Putamen (tissue), 1 donor: ENCODE results near the gene TOPAZ1.

Experiments used
- DNase-seq: peaks from one replicate; pipeline ENCODE4 v3.0.0-alpha.2; 2016; ENCODE audit warnings: low spot score

Gene TOPAZ1

DNA sequence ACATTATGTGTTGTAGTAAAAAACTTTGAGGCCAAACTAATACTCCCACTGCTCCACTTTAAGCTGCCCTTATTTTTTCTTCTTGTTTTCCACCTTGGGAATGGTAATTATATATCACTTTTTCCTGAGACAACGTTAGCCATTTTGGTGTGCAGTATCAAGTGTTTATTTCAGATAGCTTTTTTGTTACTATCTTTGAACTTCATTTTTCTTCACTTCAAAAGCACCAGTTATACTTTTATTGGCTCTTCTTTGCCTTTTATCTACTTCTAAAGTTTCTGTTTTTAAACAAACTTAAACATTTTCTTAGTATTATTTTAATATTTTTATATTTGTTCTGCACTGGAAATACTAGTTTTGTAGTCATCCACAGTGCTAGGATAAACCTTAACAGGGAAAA lies 6.5 kb downstream of the TOPAZ1 start:
- DNase-seq, result no peak

DNA sequence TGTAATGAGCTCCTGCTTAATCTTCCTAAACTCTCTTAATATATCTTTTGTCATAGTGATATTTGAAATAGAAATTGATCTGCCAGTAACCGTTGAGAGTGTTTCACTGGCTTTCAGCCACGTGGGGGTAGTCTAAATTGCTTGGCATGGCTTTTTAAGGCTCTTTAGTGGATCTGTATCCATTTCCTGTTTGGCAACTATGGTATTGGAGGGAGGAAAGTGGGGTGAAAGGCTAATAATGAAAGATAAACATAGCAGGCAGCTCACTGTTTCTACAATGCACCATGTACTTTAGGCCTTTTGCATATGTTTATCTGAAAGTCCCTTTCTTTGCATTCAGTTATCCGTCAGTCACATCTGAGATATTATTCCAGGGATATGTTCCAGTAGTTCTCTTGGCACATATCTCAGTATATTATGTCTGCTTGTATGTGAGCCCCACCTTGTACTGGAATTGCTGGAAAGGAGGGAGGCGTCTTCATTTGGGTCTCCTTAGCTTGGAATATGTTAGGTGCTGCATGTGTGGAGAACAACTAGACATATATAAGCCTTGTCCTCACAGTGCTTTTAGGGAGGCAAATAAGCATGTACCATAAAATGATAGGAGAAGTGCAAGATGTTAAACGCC lies 10.8 kb downstream of the TOPAZ1 start:
- no peak for DNase-seq

DNA sequence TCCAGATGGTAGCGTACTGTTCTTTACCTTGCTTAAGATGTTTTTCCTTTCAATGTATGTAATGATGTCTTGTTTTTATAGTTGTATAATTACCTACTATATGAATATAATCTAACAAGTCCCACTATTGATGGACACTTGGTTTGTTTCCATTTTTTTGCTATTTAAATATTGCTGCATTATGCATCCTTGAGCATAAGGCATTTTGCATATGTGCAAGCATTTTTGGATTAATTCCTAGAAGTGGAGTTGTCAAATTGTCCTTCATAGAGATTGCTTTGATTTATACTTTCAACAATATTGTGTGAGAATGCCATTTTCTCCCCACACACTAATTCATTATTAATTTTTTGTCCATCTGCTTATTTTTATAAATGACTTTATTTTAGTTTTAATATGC lies 17.7 kb downstream of the TOPAZ1 start:
- DNase-seq, result no peak

DNA sequence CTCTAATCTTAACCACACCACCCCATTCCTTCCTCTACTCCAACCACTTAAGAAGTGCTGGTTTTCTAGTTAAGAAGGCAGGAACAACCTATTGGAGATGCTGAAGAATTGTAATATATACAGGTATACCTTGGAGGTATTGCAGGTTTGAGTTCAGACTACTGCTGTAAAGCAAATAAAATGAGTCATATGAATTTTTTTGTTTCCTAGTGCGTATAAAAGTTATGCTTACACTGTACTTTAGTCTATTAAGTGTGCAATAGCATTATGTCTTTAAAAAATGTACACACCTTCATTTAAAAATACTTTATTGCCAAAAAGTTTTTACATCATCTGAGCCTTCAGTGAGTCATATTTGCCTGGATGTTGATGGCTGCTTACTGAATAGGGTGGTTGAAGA lies 22.5 kb downstream of the TOPAZ1 start:
- DNase-seq, result no peak

DNA sequence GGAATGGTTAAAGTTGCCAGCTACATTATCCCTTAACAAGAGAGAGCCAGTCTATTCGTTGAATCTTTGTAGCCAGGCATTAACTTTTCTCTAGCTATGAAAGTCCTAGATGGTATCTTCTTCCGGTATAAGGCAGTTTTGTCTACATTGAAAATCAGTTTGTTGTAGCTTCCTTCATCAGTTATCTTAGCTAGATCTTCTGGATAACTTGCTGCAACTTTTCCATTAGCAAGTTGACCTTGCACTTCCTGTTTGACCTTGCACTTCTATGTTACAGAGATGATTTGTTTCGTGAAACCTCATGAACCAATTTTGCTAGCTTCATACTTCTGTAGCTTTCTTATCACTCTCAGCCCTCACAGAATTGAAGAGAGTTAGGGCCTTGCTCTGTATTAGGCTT lies 24.1 kb downstream of the TOPAZ1 start:
- DNase-seq, result no peak

DNA sequence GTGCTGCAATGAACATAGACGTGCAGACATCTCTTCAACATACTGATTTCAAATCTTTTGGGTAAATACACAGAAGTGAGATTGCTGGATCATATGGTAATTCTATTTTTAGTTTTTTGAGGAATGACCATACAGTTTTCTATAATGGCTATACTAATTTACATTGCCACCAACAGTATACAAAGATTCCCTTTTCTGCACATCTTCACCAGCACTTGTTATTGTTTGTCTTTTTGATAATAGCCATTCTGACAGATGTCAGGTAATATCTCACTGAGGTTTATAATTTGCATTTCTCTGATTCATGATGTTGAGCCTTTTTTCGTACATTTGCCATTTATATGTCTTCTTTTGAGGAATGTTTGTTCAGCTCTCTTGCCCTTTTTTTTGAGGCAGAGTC lies 30.5 kb downstream of the TOPAZ1 start:
- no peak for DNase-seq

DNA sequence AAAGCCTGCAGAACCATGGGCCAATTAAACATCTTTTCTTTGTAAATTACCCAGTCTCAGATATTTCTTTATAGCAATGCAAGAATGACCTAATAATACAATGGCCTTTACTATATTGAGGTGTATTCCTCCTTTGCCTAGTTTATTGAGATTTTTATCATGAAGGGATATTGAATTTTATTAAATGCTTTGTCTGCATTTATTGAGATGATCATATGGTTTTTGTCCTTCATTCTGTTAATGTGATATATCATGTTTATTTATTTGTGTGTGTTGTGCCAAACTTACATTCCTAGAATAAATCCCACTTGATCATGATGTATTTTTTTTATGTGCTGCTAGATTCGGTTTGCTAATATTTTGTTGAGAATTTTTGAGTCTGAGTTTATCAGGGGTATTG lies 36.2 kb downstream of the TOPAZ1 start:
- DNase-seq, result no peak

DNA sequence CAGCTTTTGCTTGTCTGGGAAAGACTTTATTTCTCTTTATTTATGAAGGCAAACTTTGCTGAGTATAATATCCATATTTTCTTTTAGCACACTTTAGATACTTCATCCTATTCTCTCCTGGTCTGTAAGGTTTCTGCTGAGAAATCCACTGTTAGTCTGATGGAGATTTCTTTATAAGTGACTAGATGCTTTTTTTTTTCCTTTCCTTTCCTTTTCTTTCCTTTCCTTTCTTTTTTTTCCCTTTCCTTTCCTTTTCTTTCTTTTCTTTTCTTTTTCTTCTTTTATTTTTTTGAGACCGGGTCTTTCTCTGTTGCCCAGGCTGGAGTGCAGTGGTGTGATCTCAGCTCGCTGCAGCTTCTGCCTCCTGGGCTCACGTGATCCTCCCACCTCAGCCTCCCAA lies 38.4 kb downstream of the TOPAZ1 start:
- no peak for DNase-seq

DNA sequence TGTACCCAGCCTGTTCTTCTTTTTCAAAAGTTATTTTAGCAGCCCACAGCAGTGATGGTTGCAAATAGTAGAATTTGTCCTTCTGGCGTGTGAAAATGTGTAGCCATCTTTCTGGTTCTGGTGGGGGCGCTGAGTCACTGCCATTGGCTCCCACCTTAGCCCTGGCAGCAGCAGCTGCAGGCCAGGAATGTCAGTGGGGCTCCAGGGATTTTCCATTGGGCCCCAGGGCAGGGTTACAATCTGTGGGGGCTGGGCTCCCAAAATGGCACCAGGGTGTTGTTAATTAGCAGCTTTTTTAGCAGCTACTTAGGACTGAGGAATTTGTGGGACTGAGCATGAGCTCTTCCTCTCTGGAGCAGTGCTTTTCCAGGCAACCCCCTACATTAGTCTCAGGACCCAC lies 38.9 kb downstream of the TOPAZ1 start:
- DNase-seq, result no peak

DNA sequence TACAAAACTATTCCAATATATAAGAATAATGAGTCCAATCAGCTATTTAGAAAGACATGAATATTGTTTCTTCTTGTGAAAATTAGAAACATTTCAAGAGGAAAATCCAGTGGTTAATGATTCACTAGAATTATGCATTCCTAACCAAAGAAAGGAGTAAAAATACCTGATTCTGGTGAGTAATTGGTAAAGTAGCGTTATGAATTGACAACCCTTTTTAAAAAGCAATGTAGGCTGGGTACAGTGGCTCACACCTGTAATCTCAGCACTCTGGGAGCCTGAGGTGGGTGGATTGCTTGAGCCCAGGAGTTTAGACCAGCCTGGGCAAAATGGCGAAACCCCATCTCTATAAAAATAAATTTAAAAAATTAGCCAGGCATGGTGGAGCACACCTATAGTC lies 43.3 kb downstream of the TOPAZ1 start:
- no peak for DNase-seq

DNA sequence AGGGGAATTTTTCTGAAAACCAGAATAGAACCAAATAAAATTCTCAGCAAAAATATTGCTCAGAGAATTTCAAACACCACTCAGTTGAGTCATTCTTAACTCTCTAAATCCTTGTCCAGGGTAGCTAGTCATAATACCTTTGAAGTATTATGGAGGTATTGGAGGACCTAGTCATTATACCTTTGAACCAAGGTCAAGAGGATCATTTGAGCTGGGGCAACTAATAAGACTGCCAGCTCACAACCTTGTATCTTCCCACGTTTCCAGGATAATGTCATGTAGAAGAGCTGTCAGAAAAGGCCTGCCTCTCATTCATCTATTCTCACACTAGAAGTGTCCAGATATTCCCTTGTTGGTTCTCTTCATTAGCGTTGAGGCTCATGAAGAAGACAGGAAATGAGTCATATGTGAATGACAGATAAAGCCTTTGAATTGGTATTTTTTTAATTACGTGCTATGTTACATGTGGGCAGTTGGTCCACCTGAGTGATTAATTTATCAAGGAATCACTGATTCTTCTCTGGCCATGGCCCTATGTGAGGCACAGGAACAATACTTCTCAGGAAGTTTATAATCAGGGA lies 48.3 kb downstream of the TOPAZ1 start:
- DNase-seq, result no peak

DNA sequence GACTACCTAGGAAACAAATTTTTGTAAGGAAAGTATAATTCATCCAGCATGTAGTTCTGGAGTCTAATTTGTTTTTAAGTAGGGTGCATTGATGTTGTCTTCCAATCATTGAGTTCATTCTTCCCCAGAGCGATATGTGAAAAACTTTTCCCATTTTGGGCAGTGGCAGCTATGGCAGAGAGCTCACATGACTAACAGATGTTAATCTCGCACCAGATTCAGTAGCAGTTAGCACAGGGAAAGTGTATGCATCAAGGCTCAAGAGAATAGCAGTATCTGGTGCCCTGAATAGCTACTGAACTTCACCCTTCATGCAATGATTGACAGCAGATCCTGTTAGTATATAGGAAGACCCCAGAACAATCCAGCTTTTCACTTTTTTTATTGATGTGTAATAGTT lies 50.6 kb downstream of the TOPAZ1 start:
- DNase-seq, result no peak

DNA sequence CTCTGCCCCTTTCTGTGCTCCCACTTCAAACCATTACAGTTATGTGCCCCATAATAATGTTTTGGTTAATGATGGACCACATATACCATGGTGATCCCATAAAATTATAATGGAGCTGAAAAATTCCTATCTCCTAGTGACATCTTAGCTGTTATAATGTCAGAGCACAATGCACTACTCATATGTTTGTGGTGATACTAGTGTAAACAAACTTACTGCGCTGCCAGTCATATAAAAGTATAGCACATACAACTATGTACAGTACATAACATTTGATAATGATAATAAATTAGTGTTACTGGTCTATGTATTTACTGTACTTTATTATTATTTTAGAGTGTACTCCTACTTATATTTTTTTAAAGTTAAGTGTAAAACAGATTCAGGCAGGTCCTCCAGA lies 51.3 kb downstream of the TOPAZ1 start:
- DNase-seq, result no peak

DNA sequence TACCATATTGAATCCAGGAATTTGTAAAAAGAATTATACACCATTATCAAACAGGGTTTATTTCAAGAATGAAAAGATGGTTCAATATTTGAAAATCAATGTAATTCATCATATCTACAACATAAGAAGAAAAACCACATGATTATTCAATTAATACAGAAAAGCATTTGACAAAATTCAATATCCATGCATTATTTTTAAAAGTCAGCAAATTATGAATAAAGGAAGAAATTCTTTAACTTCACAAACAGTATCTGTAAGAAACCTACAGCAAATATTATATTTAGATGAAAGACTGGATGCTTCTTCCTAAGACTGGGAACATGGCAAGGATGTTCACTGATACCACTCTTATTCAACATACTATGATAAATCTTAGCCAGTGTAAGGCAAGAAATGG lies 55.6 kb downstream of the TOPAZ1 start:
- no peak for DNase-seq

DNA sequence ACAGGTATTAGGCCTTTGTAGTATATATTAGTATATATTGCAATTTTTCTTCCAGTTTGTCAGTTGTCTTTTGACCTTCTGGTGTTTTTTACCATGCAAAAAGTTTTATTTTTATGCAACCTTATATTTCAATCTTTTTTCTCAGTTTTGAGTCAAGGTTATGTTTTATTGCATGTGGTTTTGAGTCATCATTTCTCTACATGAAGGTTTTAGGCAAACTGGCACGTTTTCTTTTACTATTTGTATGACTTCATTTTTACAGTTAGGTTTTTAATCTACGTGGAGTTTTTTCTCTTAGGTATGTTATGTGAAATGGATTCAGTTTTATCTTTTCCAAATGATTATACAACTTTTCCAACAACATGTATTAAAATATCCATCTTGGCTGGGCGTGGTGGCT lies 60.1 kb downstream of the TOPAZ1 start:
- DNase-seq, result no peak

DNA sequence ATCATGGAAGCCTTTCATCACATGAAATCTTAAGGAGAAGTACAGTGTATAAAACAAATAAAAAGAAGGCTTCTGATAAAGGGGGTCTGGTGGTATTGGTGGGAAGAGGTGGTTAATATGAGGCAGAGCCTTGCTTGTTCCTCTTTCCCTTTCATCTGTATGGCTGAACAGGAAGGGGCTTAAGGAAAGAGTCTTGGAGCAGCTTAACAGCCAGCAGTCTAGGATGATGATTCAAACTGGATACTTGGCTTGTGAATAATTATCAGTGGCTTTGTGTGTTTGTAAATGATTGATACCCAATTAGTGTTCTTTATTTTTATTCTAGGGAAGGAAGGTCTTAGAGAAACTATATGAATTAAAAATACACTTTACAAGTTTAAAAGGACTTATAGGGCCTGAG lies 67.8 kb downstream of the TOPAZ1 start:
- DNase-seq, result no peak

DNA sequence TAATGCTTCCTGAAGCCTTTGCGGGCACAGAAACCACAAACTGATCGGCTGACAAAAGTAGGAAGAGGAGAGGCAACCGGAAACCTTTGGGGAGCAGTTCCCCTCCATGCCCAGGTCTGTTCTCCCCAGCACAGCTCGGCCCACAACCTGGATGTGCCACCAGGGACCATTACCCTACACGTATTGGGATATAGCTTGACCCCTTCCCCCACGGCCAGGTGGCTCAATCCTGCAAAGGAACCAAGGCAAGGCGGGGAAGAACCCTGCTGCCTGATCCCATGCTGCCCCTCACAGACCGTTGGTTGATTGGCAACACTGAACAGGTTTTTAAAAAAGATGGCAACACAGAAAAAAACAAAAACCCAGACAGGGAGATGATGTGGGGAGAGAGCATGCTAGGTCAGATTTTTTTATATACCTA lies 77.2 kb downstream of the TOPAZ1 start:
- DNase-seq, result no peak

DNA sequence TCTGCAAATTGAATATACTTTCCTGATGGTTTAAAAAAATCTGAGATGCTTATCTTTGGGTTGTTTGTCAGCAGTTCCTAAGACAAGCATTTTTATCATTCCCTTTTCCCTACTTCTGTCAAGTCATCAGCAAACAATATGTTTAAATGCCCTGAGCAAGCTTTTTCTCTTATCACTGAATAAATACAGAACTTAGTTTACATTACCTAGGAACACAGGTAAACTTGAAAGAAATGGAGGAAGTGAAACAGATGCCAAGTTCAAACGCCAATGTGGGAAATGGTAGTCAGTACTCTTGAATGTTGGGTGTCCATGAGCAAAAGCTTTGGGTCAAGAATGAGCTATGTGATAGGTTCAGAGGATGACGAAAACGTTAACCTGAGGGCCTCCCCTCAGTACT lies 79.6 kb downstream of the TOPAZ1 start:
- no peak for DNase-seq

DNA sequence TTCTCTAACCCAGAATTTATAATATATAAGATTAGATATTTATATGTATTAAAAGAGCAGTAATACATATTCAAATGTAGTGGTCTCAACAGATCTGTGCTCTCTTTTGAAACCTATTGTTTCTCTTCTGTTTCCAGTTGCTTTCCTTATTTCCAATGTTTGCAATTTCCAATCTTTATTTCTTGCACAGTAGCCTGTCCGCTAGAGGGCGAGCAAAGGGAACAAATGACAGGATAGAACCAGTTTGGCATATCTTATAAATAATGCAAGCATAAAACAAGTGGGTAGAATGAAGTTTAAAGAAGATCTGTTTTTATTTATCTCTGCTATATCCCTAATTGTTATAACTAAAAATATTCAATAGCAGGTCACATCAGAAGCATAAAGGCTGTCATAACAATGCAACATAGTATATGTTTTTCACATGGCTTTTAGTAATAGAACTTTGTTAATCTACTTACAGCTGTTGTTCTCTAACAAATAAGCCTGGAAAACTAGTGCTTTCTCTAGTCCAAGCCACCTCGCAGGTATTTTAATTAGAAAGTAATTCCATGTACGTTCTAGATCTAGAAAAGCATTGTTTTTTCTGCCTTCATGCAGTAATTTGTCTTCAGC lies 81.8 kb downstream of the TOPAZ1 start:
- DNase-seq, result peak; percentile 59

DNA sequence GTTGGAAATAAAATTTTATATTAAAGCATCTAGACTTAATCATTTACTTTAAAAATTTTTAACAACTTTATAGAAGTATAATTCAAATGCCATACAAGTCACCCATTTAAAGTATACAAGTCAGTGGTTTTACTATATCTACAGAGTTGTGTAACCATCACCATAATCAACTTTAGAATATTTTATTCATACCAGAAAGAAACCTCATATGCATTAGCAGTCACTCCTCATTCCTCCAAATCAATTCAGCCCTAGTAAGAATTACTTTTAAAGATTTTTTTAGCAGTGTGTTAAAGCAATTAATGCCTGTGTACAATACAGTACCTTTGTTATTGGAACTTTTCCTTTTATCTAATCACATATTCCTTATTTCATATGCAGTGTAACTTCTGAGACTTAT lies 82.9 kb downstream of the TOPAZ1 start:
- DNase-seq, result no peak

DNA sequence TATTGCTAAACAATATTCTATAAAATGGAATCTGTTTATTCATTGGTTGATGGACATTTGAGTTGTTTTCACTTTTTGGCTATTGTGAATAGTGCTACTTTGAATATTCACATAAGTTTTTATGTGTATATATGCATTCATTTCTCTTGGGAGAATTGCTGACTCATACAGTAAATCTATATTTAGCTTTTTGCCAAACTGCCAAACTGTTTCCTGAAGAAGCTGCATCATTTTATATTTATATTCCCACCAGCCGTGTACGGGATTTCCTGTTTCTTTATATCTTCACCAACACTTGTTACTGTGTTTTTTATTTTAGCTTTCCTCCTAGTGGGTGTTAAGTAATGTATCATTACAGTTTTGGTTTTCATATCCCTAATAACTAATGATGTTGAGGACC lies 84.3 kb downstream of the TOPAZ1 start:
- DNase-seq, result no peak

DNA sequence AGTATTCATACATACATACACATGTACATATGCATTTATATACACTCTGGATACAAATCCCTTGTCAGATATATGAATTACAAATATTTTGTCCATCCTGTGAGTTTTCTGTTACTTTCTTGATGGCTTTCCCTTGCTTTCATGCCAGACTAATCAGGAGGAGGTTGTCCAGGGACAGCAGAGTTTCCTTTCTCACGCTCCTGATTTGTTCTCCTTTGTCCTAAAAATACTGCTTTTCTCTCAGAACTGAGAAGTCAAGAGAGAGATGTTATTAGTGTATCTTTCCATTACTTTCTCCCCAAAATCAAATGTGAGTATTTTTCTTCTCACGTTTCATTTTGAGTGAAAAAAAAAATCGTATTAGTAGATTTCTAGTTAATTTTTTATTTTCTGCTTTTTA lies 84.8 kb downstream of the TOPAZ1 start:
- no peak for DNase-seq

DNA sequence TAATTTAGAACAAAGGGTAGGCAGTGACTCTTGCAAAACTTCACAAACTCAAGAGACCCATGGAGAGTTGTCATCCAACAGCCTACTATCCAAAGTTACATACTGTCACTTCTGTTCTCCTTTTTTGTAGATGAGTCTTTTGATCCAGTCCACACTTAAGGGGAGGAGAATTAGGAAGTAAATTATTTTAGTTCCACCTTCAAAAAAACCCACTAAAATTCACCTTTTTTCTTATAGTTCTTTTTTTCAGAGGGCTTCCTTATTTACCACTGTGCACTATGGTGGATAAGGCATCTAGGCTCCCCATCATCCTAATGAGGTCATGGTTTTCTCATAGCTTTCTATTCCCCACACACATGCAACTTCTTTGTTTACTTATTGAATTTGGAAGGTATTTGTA lies 88.3 kb downstream of the TOPAZ1 start:
- DNase-seq, result no peak

DNA sequence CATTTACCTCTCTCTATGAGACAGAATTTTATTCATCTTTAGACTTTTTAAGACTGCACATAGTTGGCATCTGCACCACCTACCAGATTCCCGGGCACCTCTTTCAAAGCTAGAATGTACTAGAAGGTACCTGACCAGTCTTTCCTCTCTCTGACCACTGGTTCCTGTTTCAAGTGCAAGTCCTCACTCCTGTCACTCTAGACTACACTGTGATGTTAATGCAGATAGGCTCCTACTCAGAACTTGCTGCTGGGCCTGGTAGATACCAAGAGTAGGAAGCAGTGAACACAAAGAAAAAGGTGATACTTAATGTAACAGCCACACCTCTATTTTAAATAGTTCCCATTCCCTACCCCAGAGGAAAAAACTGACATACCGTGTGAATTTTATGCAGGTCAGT lies 88.8 kb downstream of the TOPAZ1 start:
- no peak for DNase-seq
